ENCODE measurements around the gene TNPO3.

TNPO3 gene

DNA sequence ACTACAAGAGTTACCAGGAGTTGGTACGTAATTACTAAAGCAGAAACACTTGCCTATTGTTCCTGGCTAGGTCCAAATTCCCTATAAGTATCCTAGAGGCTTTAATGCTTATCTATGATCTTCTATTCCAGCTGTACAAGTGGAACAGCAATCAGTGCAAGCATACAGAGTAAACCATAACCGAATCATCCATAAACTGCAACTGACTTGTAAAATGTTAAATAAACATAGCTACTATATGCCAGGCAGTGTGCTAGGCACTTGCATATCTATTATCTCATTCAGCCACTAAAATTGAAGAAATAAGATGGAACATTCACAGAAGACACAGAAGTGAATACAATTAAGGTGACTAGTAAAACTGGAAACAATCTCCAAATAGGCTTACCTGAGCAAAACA lies 61.5 kb downstream of the TNPO3 start:
- ATAC-seq (ENCODE audit: low read depth) (no peak), DNase-seq (ENCODE audit: low spot score) (no peak)
- Histone ChIP-seq H3K4me3 (ENCODE audit: severe bottlenecking) (no peak overlapping the region), H3K27ac (ENCODE audit: poor library complexity, severe bottlenecking) (no peak overlapping the region), H3K36me3 (ENCODE audit: low read depth) (peaks cover 85% of the 10 kb centered on the region), H3K4me1 (ENCODE audit: insufficient read depth, poor library complexity, severe bottlenecking) (no peaks in the 10 kb centered on the region), H3K27me3 (ENCODE audit: insufficient read depth, poor library complexity, severe bottlenecking) (no peaks in the 10 kb centered on the region), H3K9me3 (ENCODE audit: severe bottlenecking) (no peaks in the 10 kb centered on the region)
- TF ChIP-seq, protein P1, sequence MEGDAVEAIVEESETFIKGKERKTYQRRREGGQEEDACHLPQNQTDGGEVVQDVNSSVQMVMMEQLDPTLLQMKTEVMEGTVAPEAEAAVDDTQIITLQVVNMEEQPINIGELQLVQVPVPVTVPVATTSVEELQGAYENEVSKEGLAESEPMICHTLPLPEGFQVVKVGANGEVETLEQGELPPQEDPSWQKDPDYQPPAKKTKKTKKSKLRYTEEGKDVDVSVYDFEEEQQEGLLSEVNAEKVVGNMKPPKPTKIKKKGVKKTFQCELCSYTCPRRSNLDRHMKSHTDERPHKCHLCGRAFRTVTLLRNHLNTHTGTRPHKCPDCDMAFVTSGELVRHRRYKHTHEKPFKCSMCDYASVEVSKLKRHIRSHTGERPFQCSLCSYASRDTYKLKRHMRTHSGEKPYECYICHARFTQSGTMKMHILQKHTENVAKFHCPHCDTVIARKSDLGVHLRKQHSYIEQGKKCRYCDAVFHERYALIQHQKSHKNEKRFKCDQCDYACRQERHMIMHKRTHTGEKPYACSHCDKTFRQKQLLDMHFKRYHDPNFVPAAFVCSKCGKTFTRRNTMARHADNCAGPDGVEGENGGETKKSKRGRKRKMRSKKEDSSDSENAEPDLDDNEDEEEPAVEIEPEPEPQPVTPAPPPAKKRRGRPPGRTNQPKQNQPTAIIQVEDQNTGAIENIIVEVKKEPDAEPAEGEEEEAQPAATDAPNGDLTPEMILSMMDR (IDR thresholded peaks at IDR 0.05; ENCODE audit: poor library complexity, severe bottlenecking): no peak

DNA sequence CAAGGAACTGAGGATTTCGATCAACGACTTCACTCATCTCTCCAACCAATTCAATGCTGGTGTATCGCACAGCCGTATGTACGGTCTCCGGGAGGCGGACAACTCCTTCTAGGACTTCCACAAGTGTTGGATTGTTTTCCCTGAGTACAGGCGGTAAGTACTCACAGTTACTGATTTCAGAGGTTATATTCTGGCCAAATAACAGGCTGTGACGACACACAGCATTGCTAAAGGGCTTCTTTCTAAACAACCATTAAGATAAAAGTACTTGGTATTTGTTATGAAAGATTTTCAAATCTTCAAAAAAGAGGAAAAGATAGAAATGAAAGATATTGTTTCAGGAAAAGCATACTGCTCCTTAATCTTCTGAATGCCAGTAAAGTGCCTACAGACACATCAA lies 65.0 kb downstream of the TNPO3 start:
- H3K4me1 ChIP-seq (ENCODE audit: insufficient read depth, poor library complexity, severe bottlenecking): no peaks in the 10 kb centered on the region
- H3K9me3 ChIP-seq (ENCODE audit: severe bottlenecking): no peaks in the 10 kb centered on the region
- ATAC-seq (ENCODE audit: low read depth): no peak
- TF ChIP-seq, protein P1 (IDR thresholded peaks at IDR 0.05; ENCODE audit: poor library complexity, severe bottlenecking): no peak
- no peak overlapping the region for H3K4me3 ChIP-seq (ENCODE audit: severe bottlenecking)
- no peak overlapping the region for H3K27ac ChIP-seq (ENCODE audit: poor library complexity, severe bottlenecking)
- peaks cover 88% of the 10 kb centered on the region for H3K36me3 ChIP-seq (ENCODE audit: low read depth)
- no peak for DNase-seq (ENCODE audit: low spot score)
- no peaks in the 10 kb centered on the region for H3K27me3 ChIP-seq (ENCODE audit: insufficient read depth, poor library complexity, severe bottlenecking)

GRCh38 chr7:128988372-128988771 lies 66.5 kb downstream of the TNPO3 start:
- H3K4me3 ChIP-seq (ENCODE audit: severe bottlenecking): no peak overlapping the region
- H3K36me3 ChIP-seq (ENCODE audit: low read depth): peaks cover 97% of the 10 kb centered on the region
- ATAC-seq (ENCODE audit: low read depth) (no peak), DNase-seq (ENCODE audit: low spot score) (no peak)
- H3K27me3 ChIP-seq (ENCODE audit: insufficient read depth, poor library complexity, severe bottlenecking): no peaks in the 10 kb centered on the region
- TF ChIP-seq, protein P1 (IDR thresholded peaks at IDR 0.05; ENCODE audit: poor library complexity, severe bottlenecking): no peak
- no peaks in the 10 kb centered on the region for H3K4me1 ChIP-seq (ENCODE audit: insufficient read depth, poor library complexity, severe bottlenecking)
- no peak overlapping the region for H3K27ac ChIP-seq (ENCODE audit: poor library complexity, severe bottlenecking)
- no peaks in the 10 kb centered on the region for H3K9me3 ChIP-seq (ENCODE audit: severe bottlenecking)

DNA sequence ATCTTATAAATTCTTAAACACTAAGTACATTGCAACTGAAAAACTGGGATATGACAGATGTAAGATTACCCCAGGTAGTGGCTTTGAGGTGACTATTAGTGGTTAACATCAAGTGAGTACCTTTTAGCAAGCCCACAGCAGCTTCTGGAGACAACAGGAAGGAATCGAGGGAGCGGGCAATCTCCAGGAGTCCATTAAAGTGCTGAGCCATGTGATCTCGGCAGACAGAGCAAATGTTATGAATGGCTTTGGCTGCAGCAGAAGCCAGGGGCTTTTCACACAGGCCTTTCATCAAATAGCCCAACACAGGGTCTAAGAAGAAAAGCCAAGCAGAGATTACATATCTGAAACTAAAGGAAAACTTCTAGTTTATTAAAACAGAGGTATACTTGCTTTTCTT lies 68.3 kb downstream of the TNPO3 start:
- Histone ChIP-seq H3K27ac (ENCODE audit: poor library complexity, severe bottlenecking) (no peak overlapping the region), H3K4me3 (ENCODE audit: severe bottlenecking) (no peak overlapping the region), H3K9me3 (ENCODE audit: severe bottlenecking) (no peaks in the 10 kb centered on the region), H3K27me3 (ENCODE audit: insufficient read depth, poor library complexity, severe bottlenecking) (no peaks in the 10 kb centered on the region), H3K4me1 (ENCODE audit: insufficient read depth, poor library complexity, severe bottlenecking) (no peaks in the 10 kb centered on the region), H3K36me3 (ENCODE audit: low read depth) (peaks cover 96% of the 10 kb centered on the region)
- TF ChIP-seq, protein P1 (IDR thresholded peaks at IDR 0.05; ENCODE audit: poor library complexity, severe bottlenecking): no peak
- DNase-seq (ENCODE audit: low spot score) (no peak), ATAC-seq (ENCODE audit: low read depth) (no peak)

DNA sequence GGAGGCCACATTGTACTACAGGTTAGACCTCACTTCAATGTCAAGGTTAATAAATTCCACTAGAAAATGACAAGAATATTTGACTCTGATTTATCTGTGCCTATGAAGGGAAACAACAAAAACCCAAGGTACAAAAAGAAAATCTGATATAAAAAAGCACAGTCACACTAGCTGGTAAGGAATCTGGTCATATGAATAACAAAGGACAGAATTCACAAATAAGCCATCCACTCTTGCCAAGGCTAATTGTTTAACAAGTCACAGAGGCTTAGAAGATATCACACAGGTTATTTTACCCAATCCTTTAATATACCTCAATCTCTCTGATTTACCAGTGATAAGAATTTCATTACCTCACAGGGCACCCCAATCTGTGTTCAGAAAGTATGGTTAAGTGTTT lies 69.3 kb downstream of the TNPO3 start:
- ATAC-seq (ENCODE audit: low read depth) (no peak), DNase-seq (ENCODE audit: low spot score) (no peak)
- H3K36me3 ChIP-seq (ENCODE audit: low read depth): peaks cover 95% of the 10 kb centered on the region
- TF ChIP-seq, protein P1 (IDR thresholded peaks at IDR 0.05; ENCODE audit: poor library complexity, severe bottlenecking): no peak
- no peak overlapping the region for H3K27ac ChIP-seq (ENCODE audit: poor library complexity, severe bottlenecking)
- H3K9me3 ChIP-seq (ENCODE audit: severe bottlenecking): no peaks in the 10 kb centered on the region
- H3K4me3 ChIP-seq (ENCODE audit: severe bottlenecking): no peak overlapping the region
- no peaks in the 10 kb centered on the region for H3K4me1 ChIP-seq (ENCODE audit: insufficient read depth, poor library complexity, severe bottlenecking)
- no peaks in the 10 kb centered on the region for H3K27me3 ChIP-seq (ENCODE audit: insufficient read depth, poor library complexity, severe bottlenecking)
